Tibial artery (tissue), 4 donors: Measurements from ENCODE around the gene COX7B2.

Source experiments
- DNase-seq, 2 donors: peaks; one replicate each; pipeline ENCODE4 v3.0.0-alpha.2; 2019
- H3K27ac ChIP-seq, 2 donors: fragments of 200-600 bp; sonication (generic) in 1 of 2; 1 replicate in 1 of 2; 2 replicates in 1 of 2; pipeline ENCODE4 v1.5.1; 2018 to 2019; ENCODE audit warnings: mild to moderate bottlenecking in 1 of 2
- H3K27me3 ChIP-seq, 2 donors: fragments of 200-600 bp; sonication (generic) in 1 of 2; one replicate each; pipeline versions ENCODE4 v1.5.1 to v1.6.0; 2016 to 2019
- H3K36me3 ChIP-seq, 3 donors: fragments of 200-600 bp; sonication (generic) in 2 of 3; one replicate each; pipeline ENCODE4 v1.5.1; 2016 to 2019; ENCODE audit warnings: mild to moderate bottlenecking in 2 of 3
- H3K4me1 ChIP-seq, 4 donors: fragments of 200-600 bp; sonication (generic) in 2 of 4; 1 replicate in 3 of 4; 2 replicates in 1 of 4; pipeline ENCODE4 v1.5.1; 2016 to 2019
- H3K4me3 ChIP-seq, 2 donors: fragments of 200-600 bp; sonication (generic) in 1 of 2; 1 replicate in 1 of 2; 2 replicates in 1 of 2; pipeline ENCODE4 v1.5.1; 2018 to 2019; ENCODE audit warnings: mild to moderate bottlenecking in 2 of 2
- H3K9me3 ChIP-seq, 3 donors: fragments of 200-600 bp; sonication (generic) in 1 of 3; one replicate each; pipeline ENCODE4 v1.5.1; 2016 to 2019
- CTCF ChIP-seq, 2 experiments: fragments of 200-600 bp in 1 of 2; fragments of 450-650 bp in 1 of 2; IDR thresholded peaks; one replicate each; pipeline ENCODE4 v1.5.1; 2017 to 2019; ENCODE audit warnings: antibody characterized with exemption in 2 of 2, mild to moderate bottlenecking in 1 of 2, moderate library complexity in 1 of 2
- intact Hi-C: fragments of 100-400 bp; cut with DNase I; formaldehyde crosslinking; loops from one replicate; pipeline ENCODE4 v1.15.0; 2023; ENCODE audit warnings: low total_unique reads

The COX7B2 gene

GRCh38 chr4:46820154-46820553, 88.9 kb downstream of the COX7B2 start:
- Histone ChIP-seq H3K36me3 (no peaks in the 10 kb centered on the region), H3K4me3 (no peak overlapping the region), H3K9me3 (peaks cover 0 to 3% (median 0%) of the 10 kb centered on the region in 3 donors), H3K27ac (no peak overlapping the region), H3K27me3 (no peaks in the 10 kb centered on the region), H3K4me1 (no peaks in the 10 kb centered on the region)
- DNase-seq, result no peak
- TF ChIP-seq CTCF (IDR thresholded peaks at IDR 0.05), result no peak
- intact Hi-C loops, result no loop called here

DNA sequence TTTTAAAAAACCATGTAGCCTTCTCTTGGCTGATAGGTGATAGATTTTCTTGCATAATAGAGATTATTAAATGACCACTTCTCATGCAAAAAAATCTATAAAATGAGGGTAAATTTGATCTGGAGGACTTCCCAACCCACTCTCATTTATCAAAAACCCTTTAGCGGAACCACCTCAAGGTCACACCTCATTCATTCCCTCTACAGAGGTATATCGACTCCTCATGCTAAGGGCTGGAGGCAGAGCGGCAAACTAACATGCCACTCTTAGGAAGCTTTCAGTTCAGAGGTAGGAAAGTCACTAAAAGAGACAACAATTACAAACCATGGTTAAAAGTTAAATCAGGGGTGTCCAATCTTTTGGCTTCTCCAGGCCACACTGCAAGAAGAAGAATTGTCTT, 90.0 kb downstream of the COX7B2 start:
- TF ChIP-seq CTCF (IDR thresholded peaks at IDR 0.05), result no peak
- intact Hi-C loops, result no loop called here
- Histone ChIP-seq H3K27ac (no peak overlapping the region), H3K4me3 (no peak overlapping the region), H3K27me3 (no peaks in the 10 kb centered on the region), H3K4me1 (no peaks in the 10 kb centered on the region), H3K36me3 (no peaks in the 10 kb centered on the region), H3K9me3 (no peaks in the 10 kb centered on the region)
- DNase-seq, result no peak

- Histone ChIP-seq H3K27me3 (no peaks in the 10 kb centered on the region), H3K9me3 (no peaks in the 10 kb centered on the region), H3K4me3 (no peak overlapping the region), H3K4me1 (no peaks in the 10 kb centered on the region), H3K27ac (no peak overlapping the region), H3K36me3 (no peaks in the 10 kb centered on the region)
- intact Hi-C loops, result no loop called here
- DNase-seq, result no peak
- TF ChIP-seq CTCF (IDR thresholded peaks at IDR 0.05), result no peak
Measured at GRCh38 chr4:46818604-46819003, 90.4 kb downstream of the COX7B2 start.

DNA sequence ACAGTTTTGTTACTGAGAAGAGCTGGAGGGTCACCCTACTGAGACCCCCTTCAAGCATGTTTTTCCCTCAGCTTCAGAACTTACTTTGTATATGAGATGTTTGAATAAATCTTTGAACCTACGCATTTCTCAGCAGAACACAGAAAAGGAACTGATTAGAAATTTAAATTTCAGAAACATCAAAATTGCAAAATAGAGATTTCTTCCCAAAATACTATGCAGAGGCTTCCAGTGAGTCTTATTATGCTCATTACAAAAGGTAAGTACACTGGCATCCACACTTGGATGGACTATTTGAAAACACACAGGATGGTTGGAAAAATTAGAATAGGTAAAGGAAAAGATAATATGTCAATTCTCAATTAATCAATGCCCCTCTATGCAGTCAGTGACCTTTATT, 91.2 kb downstream of the COX7B2 start:
- Histone ChIP-seq H3K27ac (no peak overlapping the region), H3K27me3 (no peaks in the 10 kb centered on the region), H3K9me3 (no peaks in the 10 kb centered on the region), H3K36me3 (no peaks in the 10 kb centered on the region), H3K4me1 (no peaks in the 10 kb centered on the region), H3K4me3 (no peak overlapping the region)
- intact Hi-C loops, result no loop called here
- no peak for TF ChIP-seq CTCF (IDR thresholded peaks at IDR 0.05)
- no peak for DNase-seq

GRCh38 chr4:46804781-46805413, 104.1 kb downstream of the COX7B2 start:
- H3K36me3 ChIP-seq, result no peaks in the 10 kb centered on the region
- no peak for TF ChIP-seq CTCF (IDR thresholded peaks at IDR 0.05)
- no peak overlapping the region for H3K4me3 ChIP-seq
- no peak overlapping the region for H3K27ac ChIP-seq
- H3K4me1 ChIP-seq, result no peaks in the 10 kb centered on the region
- H3K9me3 ChIP-seq, result peaks cover 0 to 6% (median 0%) of the 10 kb centered on the region in 3 donors
- no peak for DNase-seq
- intact Hi-C loops, result no loop called here
- no peaks in the 10 kb centered on the region for H3K27me3 ChIP-seq

GRCh38 chr4:46793036-46793435, 116.0 kb downstream of the COX7B2 start:
- no peak overlapping the region for H3K27ac ChIP-seq
- no peak overlapping the region for H3K4me3 ChIP-seq
- H3K27me3 ChIP-seq, result no peaks in the 10 kb centered on the region
- DNase-seq, result no peak
- no peak for TF ChIP-seq CTCF (IDR thresholded peaks at IDR 0.05)
- intact Hi-C loops, result no loop called here
- H3K4me1 ChIP-seq, result no peaks in the 10 kb centered on the region
- H3K9me3 ChIP-seq, result no peaks in the 10 kb centered on the region
- no peaks in the 10 kb centered on the region for H3K36me3 ChIP-seq
